Measurements from ENCODE around the gene ACOT8. TPM values are rescaled to one million over a fixed set of nuclear protein-coding genes. Genes with fewer than 3 reads are reported as not detected.

Gene ACOT8
- total and polyA plus RNA-seq, 2 of the 4 experiments (the other 2 are of a cell fraction), result 29.8 to 47.5 TPM

DNA sequence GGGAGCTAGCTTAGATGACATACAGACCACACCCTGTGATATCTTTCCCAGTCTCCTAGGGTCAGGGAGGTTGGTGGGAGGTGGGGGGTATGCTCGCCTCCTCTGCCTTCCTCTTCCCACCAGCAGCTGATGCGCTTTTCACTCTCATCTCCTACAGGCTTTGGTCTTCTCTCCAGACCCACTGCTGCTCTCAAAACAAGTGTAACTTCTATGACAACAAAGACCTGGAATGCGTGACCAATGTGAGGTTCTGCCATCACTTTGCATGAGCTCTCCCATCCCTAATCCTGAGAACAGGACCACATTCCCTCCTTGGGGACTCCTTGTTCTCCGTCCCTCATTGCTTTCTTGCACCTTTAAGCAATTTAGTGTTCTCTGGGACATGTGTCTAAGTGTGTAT, 36.6 kb upstream of the ACOT8 start:
- Histone ChIP-seq H3K14ac (replicated peaks; ENCODE audit: low read depth, low read length) (no peak overlapping the region), H3K18ac (ENCODE audit: low read depth, low read length) (no peak overlapping the region), H3K56ac (ENCODE audit: extremely low read depth, insufficient read depth, low read length) (no peak overlapping the region), H3K4ac (ENCODE audit: low read depth, low read length) (no peak overlapping the region), H2AK5ac (ENCODE audit: low read depth, low read length) (no peak overlapping the region), H2AK9ac (replicated peaks; ENCODE audit: low read depth, low read length, poor library complexity) (no peak overlapping the region), H4K91ac (ENCODE audit: insufficient read depth, low read depth, low read length) (no peak overlapping the region), H4K5ac (ENCODE audit: low read depth, low read length) (no peak overlapping the region), H3K27ac (ENCODE audit: insufficient read depth, low read length) (no peak overlapping the region), H2BK5ac (ENCODE audit: low read depth, low read length, poor library complexity, severe bottlenecking) (no peak overlapping the region), H3K27me3 (ENCODE audit: control insufficient read depth, insufficient read depth, low read length) (no peaks in the 10 kb centered on the region), H3K4me3 (ENCODE audit: insufficient read depth, low read depth, low read length) (no peak overlapping the region), H2BK120ac (ENCODE audit: low read depth, low read length) (no peak overlapping the region), H3K9me1 (ENCODE audit: insufficient read depth, low read length) (0 out of 2 replicates have a peak, but pooled peaks cover 2% of the 10 kb centered on the region), H2AFZ (replicated peaks; ENCODE audit: low read length, poor library complexity) (no peak overlapping the region), H3K4me1 (ENCODE audit: control insufficient read depth, insufficient read depth, low read length) (peaks cover 3% of the 10 kb centered on the region; the same call in 1 of the 2 replicates), H3K79me1 (ENCODE audit: low read depth in 1 of 2, low read length in 2 of 2) (peaks cover 14 to 50% of the 10 kb centered on the region in 2 experiments), H3K36me3 (ENCODE audit: control insufficient read depth, insufficient read depth, low read length) (peaks cover 47% of the 10 kb centered on the region), H2BK20ac (ENCODE audit: low read depth, low read length) (no peak overlapping the region), H4K20me1 (ENCODE audit: insufficient read depth, low read length) (0 out of 2 replicates have a peak, but pooled peaks cover 8% of the 10 kb centered on the region), H3K23ac (ENCODE audit: low read depth, low read length) (no peak overlapping the region), H4K8ac (ENCODE audit: low read depth in 2 of 2, low read length in 2 of 2) (no peak overlapping the region), H3K4me2 (ENCODE audit: low read depth, low read length) (no peak overlapping the region), H3K9me3 (ENCODE audit: control insufficient read depth, insufficient read depth, low read length) (no peaks in the 10 kb centered on the region), H2BK15ac (ENCODE audit: low read depth, low read length) (no peak overlapping the region), H3K9ac (ENCODE audit: low read depth, low read length) (no peak overlapping the region)
- no peak for DNase-seq
- ChIA-PET CTCF (interaction anchor here (0.5 kb wide), 1 partner anchor 102 kb away, joined by 5 read pairs; the partner anchor contains the start of gene WFDC3), POLR2A (ENCODE audit: unreplicated experiment) (no interaction called here)
- TF ChIP-seq USF2 (IDR thresholded peaks at IDR 0.05; ENCODE audit: low read depth, low read length) (no peak), CHD1 (IDR thresholded peaks at IDR 0.05; ENCODE audit: low read depth, low read length) (no peak), FOS (IDR thresholded peaks at IDR 0.05; ENCODE audit: low read depth, low read length) (no peak), RFX5 (IDR thresholded peaks at IDR 0.05; ENCODE audit: low read depth, low read length) (no peak), POLR2A (IDR thresholded peaks at IDR 0.05; ENCODE audit: low read depth, low read length) (no peak), RAD21 (IDR thresholded peaks at IDR 0.05; ENCODE audit: low read length) (no peak), CEBPB (IDR thresholded peaks at IDR 0.05; ENCODE audit: low read depth, low read length) (no peak)
- ATAC-seq (ENCODE audit: low read depth), result no peak
- no TSS peak for BruUV-seq (replicated peaks)
- dilution Hi-C loops (cut with HindIII; ENCODE audit: low sequenced_read_pairs, unreplicated experiment) (no loop called here), intact Hi-C loops (cut with micrococcal nuclease) (loop anchor here (5.0 kb wide), 1 partner anchor 78 kb away; the partner anchor contains the start of gene ZNF335), in situ Hi-C loops (cut with MboI; ENCODE audit: low sequenced_read_pairs) (no loop called here)
- 88% methylated on average over 1 of the region's 4 CpGs; no CpG with 5 or more reads in 1 of the 2 experiments for WGBS, 2 experiments (ENCODE audit: extremely low coverage in 2 of 2, insufficient read length in 1 of 2)

Measured in IMR-90 (cell line).